GM19397 (cell line): ENCODE measurements around the gene ZNF263.

Source experiments
- ATAC-seq: cut with Tn5 transposase; IDR thresholded peaks from one replicate; pipeline ENCODE4 v1.9.1; 2021; ENCODE audit warnings: mild to moderate bottlenecking, moderate library complexity; ENCODE audit not compliant: unreplicated experiment

The ZNF263 gene

DNA sequence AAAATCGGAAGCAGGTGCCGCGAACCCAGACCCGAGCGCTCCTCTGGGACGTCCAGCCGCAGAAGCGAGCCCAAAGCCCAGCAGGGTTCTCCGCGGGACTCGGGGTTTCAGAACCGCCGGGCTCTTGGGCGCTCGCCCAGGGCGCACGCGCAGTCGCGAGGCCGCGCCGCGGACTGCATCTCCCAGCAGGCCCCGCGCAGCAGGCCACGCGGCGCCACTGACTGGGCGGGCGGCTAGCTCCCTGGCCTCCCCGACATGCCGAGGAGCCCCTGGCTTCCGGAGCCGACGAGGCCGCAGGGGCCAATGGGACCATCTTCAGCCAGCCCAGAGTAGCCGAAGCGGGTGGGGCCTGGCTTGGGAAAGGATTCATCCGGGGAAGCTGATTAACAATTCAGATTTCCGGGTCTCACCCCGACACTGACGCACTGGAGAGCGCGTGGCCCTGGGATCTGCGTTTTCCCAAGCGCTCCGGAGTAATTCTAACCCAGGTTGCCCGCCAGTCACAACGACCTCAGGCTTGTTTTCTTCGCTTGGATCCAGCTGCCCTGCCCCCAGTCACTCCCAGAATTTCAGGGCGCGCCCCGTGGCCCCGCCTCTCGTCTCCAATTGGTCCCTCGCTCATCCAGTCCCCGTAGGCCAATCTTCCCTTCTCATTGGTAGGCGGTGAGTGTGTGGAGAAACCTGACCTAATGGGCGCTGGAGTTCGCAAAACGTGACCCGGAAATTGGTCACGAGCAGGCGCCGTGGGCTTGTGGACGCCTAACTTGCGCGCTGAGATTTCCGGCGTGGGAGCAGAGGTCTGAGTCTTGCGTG is at the start of gene ZNF263:
TSS of gene ZNF263 (plus strand) at position 762 of the 813 bp plus-strand sequence. CDS start 328 bp downstream, outside the sequence.
- ATAC-seq, result peak; percentile 79

DNA sequence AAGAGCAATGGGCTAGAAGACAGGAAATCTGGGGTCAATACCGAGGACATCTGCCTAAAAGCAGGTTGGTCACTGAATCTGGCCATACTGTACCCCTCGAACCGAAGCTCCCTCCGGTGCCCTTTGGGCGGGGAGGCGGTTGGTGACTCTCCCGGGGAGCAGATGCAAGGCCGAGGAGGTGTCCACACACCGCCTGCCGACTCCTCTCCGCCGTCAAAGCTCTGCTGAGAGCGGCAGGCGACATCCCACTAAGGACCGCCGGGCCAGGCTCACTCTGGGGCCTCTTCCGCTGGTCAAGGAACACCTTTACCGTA is 48.8 kb upstream of the ZNF263 start:
- peak; percentile 17 for ATAC-seq

DNA sequence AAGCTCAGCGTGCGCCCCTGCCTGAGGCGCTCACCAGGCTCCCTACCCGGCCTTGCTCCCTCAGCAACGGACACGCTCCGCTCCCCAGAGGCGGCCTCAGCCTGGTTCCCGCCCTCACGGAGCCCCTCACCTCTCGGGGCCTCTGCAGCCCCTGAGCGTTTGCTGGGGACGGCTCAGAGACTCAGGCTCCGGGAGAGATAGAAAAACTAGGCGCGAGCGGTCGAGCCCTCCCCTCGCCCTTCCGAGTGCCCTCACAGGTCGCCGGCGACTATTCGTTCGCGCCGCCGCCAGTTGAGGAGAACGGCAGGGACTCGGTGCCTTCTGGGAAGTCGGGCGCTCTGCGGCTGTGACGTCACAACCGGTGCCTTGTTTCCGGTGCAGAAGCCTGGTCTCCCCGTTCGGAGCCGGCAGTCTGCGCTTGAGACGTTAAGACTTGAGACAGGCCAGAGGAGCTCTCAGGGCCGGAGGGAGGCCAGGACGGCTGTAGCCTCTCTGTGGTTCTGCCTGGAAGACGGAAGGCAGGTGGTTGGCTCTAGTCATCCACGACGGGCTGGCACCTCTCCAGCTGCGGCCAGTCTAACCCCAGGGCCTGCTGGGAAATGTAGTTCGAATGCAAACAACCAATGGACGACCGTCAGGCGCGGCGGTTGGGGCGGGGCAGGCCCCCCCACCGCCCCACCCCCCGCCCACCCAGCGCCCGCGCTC is 48.3 kb upstream of the ZNF263 start, which contains the start of gene ZNF200:
TSS of gene ZNF200 (minus strand) at position 302 of the 705 bp plus-strand sequence. CDS start 1,403 bp downstream, outside the sequence.
- peak; percentile 90 for ATAC-seq

DNA sequence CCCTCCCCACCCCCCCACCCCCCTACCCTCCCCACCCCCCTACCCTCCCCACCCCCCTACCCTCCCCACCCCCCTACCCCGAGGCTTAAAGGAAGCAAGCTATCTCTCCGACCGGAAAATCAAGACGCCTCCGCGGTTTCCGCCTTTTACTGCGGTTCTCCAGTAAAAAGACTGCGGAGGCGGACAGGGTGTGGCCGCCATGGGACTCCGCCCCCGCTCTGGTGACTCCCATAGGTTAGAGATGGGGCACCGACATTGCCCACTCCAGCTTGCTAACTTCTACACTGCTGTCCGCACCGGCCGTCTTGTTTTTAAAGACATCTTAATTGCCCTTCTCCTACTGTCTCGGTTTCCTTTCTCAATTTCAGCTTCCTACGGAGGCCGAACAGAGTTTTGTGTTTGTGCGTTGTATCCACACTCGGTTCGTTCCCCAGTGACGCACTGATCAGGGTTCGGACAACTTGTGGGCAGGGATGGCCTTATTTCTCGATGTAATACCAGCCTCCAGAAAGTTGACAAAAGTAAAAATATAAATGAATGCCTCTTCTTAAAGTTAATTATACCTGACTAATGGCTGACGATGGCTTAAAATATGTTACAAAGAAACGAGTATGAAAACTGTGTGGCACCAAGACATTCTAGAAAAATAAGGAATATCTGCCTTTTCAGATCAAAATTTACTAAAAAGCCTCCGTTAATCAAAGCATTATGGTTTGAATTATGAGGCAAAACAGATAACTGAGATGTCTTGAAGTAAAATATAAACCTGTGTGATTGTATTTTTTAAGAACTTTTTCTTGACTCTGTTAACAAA is 47.2 kb upstream of the ZNF263 start:
- ATAC-seq, result no peak

DNA sequence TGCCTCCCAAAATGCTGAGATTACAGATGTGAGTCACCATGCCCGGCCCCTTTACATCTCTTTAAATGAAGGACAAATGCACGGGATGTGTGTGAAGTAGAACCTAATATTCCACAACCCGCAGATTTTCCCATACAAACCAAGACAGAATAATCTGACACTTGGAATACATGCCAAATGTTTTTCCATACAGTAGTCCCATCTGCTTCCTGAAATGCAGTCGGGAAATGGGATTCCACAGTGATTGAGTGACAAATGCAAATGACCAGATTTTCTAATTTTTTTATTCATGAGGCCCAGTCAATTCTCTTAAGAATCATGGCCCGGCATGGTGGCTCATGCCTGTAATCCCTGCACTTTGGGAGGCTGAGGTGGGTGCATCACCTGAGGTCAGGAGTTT is 41.5 kb upstream of the ZNF263 start:
- no peak for ATAC-seq

DNA sequence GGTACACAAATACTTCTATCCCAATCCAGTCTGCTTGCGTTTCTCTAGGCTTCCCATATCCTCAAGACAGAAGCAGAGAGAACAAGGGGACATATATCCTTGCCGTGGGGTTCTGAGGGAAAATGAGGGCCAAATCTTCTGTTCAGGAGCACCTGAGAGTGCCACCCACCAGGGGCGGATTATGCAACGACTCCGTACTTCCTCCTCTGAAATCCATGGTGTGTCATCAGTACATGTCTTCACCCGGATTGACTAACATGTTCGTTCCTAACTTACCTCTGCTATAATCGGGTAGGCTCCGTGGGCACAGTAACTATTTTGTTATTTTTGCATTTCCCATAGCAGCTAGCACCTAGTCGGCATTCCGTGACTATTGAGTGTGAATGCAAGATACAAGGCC is 40.6 kb upstream of the ZNF263 start:
- ATAC-seq, result no peak

DNA sequence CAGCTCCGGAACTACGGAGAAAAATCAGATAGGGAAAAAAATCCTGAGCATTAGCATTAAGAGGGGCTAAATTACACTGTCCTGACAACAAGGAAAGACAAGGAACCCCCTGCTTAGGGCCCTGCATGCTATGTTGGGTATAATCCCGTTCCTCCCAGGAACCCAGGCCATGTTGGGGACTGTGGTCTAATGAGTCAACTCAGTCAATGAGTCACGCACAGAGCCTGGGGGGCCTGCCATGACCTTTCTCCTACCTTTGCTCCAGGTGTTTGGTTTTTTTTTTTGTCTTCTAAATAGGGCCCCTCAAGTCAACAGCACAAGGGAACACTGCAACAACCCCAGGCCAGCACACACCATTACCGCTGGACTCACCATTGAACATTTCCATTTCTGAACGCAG is 39.4 kb upstream of the ZNF263 start:
- ATAC-seq, result no peak

DNA sequence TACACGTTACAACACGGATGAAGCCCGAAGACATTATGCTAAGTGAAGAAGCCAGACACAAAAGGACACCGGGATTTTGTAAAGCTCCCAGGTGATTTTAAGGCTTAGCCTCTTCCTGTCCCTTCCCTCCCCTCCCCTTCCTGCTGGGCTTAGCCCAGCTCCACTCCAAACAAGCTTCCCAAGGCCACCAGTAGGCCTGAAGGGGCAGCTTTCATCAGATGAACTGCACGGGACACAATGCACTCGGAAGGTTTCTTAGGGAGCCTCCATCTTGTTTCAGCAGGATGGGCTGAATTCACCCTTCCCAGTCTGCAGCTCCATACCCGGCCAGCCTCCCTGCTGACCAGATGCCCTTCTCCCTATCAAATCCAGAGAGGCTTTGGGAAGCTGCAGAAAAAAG is 37.3 kb upstream of the ZNF263 start:
- ATAC-seq, result no peak

DNA sequence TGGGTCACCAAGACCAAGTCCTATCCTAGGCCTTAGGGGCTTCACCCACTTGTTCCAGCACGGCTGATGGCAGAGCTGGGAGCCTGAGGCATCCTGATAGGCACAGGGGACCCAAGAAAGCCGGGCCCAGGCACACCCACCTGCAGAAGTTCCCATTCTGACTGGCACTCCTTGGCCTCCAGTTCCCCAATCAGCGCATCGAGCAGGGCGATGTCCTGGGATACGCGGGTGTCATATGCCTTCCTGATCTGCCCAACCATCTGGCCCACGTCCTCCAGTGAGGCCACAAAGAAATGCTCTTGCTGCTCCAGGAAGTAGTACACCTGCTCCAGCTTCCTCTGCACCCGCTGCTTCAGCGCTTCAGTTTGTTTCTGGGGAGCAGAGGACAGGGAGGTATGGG is 36.4 kb upstream of the ZNF263 start:
- no peak for ATAC-seq

DNA sequence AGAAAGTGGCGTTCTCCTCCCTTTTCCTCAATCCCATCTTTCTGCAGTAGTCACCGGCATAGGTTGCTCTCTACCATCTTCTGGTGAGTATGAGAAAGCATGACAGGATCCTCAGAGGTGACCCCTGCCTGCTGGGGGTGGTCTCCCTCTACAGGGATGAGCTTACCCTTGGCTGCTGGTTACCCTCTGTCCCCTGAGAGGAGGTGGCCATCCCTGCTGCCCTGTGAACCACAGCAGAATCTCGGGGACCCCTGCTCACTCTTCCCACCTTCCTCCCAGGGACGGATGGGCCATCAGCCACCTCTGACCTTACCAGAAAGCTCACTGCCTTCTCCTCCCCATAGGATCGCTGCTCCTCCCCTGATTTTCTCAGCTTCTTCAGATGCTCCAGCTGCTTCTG is 34.7 kb upstream of the ZNF263 start:
- no peak for ATAC-seq

DNA sequence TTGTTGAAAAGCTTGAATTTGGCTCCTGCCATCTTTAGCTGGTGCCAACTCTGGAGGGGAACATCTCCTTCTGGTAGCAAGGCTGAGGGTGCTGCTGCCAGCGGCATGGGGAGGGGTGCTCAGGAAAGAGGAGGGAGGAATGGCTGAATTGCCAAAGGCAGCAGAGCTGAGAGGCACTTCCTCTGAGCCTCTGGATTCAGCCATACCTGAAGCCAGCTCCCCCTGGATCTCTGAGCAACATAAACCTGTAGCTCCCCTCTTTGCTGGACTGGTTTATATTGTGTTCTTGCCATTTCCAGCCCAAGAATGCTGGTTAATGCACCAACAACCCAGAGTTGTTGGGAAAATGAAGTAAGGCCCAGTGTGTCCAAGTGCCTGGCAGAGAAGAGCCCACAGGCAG is 34.3 kb upstream of the ZNF263 start:
- no peak for ATAC-seq

DNA sequence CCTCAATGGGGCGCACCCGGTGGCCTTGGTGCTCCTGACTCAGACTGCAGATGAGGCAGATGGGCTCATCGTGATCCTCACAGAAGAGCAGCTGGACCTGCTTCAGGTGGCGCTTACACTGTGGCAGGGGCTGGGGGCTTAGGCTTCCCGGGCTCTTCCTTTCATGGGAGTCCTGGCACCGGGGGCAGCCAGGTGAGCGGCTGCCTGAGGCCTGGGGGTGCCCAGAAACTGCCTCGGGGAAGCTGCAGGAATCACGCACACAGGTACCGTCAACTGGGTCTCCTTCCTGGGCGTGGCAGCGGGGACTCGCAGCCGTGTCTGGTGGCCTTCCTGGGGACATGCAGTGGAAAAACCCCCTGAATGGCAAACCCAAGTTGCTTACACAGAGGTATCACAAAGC is 33.8 kb upstream of the ZNF263 start:
- no peak for ATAC-seq

DNA sequence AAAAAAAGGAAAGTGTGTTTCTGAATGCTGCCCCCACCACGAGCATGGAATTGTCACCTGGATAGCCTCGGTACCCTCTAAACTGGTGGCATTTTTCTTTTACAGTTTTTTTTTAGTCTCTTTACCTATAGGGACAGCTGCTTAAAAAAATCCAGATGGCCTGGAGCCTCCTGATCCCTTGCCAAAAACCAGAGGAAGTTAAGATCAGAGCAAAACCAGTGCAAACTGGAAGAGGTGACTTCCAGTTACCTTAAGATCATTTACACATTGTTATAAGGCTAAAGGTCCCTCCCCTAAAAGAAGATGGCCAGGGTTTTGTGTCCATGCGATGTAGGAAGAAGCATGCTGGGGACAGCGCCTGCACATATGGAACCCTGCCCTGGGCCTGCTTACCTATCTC is 30.3 kb upstream of the ZNF263 start:
- ATAC-seq, result no peak

DNA sequence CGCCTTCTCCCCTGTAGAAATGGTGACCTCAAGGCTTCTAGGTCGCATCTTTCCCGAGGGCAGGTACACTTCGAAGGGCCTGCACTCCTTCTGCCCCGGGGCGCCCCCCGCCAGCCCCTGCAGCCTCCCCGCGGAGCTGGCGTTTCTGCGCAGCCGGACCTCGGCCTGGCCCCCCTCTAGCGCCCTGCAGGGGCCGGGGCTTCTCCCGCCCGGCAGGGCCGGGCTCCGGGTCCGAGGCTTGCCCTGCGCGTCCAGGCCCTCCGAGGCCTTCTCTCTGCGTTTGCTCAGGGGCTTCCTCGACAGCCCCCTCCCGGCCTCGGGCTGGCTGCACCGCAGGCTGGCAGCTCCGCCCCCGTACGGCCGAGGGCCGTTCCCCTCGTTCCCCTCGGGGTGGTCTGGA is 29.0 kb upstream of the ZNF263 start:
- ATAC-seq, result no peak

DNA sequence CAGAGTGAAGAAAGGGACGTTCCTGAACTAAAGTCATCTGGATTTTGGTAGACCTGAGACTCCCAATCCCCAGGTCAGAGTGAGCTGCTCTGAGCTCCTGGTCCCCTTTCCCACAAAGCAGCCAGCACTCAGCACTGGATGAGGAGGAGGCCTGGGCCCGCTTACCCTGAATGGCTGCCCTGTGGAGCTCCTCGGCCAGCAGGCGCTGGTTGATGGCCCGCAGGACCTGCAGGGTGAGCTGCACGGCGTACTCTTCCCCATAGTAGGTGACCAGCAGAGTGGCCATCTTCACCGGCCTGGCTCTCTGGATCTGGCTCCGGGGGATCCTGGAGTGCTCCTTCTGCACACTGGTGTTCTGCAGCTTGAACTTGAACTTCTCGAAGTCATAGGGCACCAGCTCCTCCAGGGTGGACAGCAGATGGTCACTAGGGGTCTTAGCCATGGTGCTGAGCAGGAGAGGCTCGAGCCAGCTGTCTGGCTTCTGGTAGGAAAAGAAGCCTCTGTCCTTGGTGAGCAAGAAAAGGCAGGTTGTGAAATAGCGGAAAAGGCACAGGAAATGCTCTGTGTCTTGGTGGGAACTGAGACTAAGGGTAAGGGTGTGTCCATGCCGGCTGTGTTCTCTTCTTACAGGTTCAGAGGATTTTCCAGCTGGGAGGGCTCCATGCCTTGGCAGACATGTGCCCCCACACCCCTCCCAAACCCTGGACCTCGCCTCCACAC is 27.0 kb upstream of the ZNF263 start, which contains the start of gene MEFV:
TSS of gene MEFV (minus strand) at position 488 of the 720 bp plus-strand sequence. CDS start at position 442, 46 bp downstream.
- no peak for ATAC-seq

DNA sequence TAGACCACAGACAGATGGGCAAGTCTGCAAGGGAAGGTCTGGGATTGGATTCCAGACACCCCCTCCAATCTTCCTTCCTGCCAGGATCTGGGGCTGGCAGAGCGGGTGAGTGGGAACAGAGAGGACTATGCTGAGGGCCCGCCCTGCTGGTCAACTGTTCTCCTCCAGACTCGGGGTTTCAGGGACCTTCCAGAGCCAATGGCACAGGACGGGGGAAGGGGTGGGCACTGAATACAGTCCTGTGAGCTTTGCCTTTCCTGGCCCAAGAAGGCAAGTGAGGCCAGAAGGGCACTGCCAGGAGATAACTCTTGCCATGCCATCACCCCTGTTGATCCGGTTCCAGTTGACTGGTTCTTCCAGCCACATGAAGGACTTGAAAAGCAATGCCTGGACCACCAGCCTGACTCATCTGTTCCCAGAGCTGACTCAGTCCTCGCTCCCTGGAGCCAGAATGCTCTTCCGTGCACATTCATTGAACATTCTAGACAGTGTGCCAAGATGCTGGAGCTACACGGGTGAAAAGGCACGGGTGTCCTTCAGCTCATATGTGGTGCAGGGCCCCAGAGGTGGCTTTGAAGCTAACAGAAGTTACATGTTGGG is 26.3 kb upstream of the ZNF263 start:
- ATAC-seq, result no peak

DNA sequence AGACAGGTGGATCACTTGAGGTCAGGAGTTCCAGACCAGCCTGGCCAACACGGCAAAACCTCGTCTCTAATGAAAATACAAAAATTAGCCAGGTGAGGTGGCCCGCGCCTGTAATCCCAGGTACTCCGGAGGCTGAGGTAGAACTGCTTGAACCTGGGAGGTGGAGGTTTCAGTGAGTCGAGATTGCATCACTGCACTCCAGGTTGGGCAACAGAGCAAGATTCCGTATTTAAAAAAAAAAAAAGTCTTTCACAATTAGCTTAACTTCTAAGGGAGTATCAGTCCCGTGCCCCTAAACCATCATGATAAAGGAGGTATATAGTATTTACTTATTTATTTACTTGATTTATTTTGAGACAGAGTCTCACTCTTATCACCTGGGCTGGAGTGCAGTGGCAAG is 23.5 kb upstream of the ZNF263 start:
- ATAC-seq, result no peak

DNA sequence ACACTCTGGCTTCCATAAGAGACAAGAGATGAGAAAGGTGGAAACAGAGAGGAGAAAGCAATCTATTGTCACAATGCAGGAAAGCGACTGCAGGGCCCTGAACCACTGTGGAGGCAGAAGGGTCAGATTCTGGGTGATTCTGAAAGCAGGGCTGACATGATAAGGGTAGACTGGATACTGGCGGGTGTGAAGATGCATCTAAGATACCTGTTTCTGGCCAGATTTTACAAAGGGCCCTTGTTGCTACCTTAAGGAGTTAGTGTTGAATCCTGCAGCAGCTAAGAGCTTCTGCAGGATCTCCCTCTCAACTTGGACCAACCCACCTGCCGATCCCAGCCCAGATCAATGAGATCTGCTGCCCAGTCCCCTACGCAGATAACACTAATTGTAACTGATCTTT is 20.8 kb upstream of the ZNF263 start:
- no peak for ATAC-seq

DNA sequence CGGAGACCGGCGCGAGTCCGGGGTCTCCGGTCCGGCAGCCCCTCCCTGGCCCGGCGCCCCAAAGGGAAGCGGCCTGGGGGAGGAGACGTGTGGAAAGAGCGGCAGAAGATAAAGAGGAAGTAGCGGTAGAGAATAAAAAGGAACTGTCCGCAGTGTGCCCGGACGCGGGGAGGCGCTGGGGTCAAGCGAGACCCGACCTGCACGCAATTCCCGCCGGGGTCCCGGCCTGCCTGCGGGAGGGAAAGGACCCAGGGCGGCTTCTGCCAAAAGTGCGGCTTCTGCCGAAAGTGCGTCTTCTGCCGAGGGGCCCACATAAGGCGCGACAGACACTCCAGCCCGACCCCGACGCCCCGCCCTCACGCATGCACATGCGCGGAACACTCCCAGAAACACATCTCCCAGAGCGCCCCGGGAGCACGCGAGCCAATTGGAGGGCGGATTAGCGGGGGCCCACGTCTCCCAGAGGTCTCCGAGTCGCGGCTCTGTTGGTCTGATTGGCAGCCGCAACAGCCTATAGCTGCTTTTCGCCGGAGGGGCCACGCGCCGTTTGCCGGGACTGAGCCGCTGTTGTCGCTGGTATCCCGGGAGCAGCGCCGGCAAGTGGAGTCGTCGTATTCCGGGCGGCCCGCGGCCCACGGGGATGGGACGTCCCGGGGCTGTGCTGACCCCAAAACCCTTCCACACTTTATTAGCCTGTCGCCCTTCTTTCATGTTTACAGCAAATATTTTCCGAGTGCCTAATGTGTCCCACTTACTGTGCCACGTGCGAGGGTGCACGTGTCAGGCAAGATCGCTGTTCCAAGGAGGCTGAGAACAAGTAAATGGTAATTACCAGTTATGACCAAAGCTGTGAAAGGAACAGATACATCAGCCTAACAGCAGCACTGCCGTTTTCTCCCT is 18.9 kb upstream of the ZNF263 start:
- ATAC-seq, result peak; percentile 87
